MCF 10A (cell line): Measurements from ENCODE around the gene ARHGAP42. TPM values are rescaled to one million over a fixed set of nuclear protein-coding genes. Genes with fewer than 3 reads are reported as not detected.

Source experiments
- BruUV-seq: library from RNA; stranded (reverse); fragments of 400-500 nt; replicated peaks from 2 replicates; lab custom pipeline; 2021; lab: Mats Ljungman, UMichigan
- CTCF ChIA-PET: fragments of 300-600 bp; sonication (Branson Sonifier 250); formaldehyde crosslinking; extraction: SDS; loops from one replicate; lab custom pipeline; 2021; ENCODE audit warnings: antibody characterized with exemption, inconsistent platforms; lab: Yijun Ruan, JAX
- POLR2A ChIA-PET: fragments of 300-600, 350-650 bp; sonication (Branson Sonifier 250); formaldehyde crosslinking; extraction: SDS; loops from one replicate; lab custom pipeline; 2020; ENCODE audit warnings: antibody characterized with exemption, inconsistent platforms; lab: Yijun Ruan, JAX
- DNase-seq: peaks from one replicate; pipeline ENCODE4 v3.0.0-alpha.2; 2018; ENCODE audit not compliant: unreplicated experiment
- H3K27ac Mint-ChIP-seq: one replicate; pipeline ENCODE4 v1.8.0; 2022; ENCODE audit warnings: mild to moderate bottlenecking, low read depth, mixed read lengths; ENCODE audit not compliant: unreplicated experiment
- H3K27me3 Mint-ChIP-seq: one replicate; pipeline ENCODE4 v1.8.0; 2022; ENCODE audit warnings: mixed read lengths; ENCODE audit not compliant: insufficient read depth, unreplicated experiment
- H3K36me3 Mint-ChIP-seq: one replicate; pipeline ENCODE4 v1.8.0; 2022; ENCODE audit warnings: mild to moderate bottlenecking, moderate library complexity, mixed read lengths; ENCODE audit not compliant: insufficient read depth, unreplicated experiment
- H3K4me1 Mint-ChIP-seq: one replicate; pipeline ENCODE4 v1.8.0; 2022; ENCODE audit warnings: mixed read lengths; ENCODE audit not compliant: insufficient read depth, unreplicated experiment
- H3K4me3 Mint-ChIP-seq: one replicate; pipeline ENCODE4 v1.8.0; 2022; ENCODE audit warnings: mild to moderate bottlenecking, moderate library complexity, mixed read lengths; ENCODE audit not compliant: unreplicated experiment
- H3K9me3 Mint-ChIP-seq: one replicate; pipeline ENCODE4 v1.8.0; 2022; ENCODE audit warnings: mixed read lengths; ENCODE audit not compliant: unreplicated experiment
- intact Hi-C: fragments of 100-400 bp; cut with micrococcal nuclease; formaldehyde crosslinking; loops from 2 replicates; pipeline ENCODE4 v1.14.1; 2022
- total RNA-seq: library from RNA; stranded (reverse); gene quantifications from 2 replicates; pipeline ENCODE4 v1.2.3, GENCODE V29; 2022
- TF ChIP-seq, protein P1 (sequence below): fragments of 200-600 bp; IDR thresholded peaks from one replicate; pipeline ENCODE4 v1.8.0; 2022; ENCODE audit warnings: antibody characterized with exemption, mild to moderate bottlenecking; ENCODE audit not compliant: unreplicated experiment

ARHGAP42 gene
- total RNA-seq, 1 experiment from 2014 or later: 2.5 TPM

DNA sequence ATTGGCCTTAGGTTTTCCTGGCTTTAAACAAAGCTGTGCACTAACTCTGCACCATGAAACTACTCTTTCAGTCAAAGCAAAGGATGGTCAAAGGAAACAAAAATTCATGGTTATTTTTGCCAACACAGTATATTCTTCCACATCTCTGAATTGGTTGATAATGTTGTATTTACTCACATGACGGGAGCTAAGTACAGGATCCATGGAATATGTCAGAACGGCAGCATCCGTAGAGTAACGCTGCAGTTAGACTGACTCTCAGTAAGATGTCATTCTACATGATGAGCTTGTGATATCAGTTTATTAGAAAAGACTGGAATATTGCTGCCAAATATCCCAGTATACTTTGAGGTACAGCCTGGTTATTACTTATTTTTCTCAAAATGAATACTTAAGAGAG, 270.4 kb downstream of the ARHGAP42 start:
- H3K27ac Mint-ChIP-seq: no peak overlapping the region
- intact Hi-C loops: no loop called here
- no peak overlapping the region for H3K4me3 Mint-ChIP-seq
- H3K36me3 Mint-ChIP-seq: no peaks in the 10 kb centered on the region
- ChIA-PET POLR2A (no interaction called here), CTCF (no interaction called here)
- no peak for DNase-seq
- BruUV-seq: no TSS peak
- H3K4me1 Mint-ChIP-seq: no peaks in the 10 kb centered on the region
- H3K27me3 Mint-ChIP-seq: no peaks in the 10 kb centered on the region
- TF ChIP-seq, protein P1, sequence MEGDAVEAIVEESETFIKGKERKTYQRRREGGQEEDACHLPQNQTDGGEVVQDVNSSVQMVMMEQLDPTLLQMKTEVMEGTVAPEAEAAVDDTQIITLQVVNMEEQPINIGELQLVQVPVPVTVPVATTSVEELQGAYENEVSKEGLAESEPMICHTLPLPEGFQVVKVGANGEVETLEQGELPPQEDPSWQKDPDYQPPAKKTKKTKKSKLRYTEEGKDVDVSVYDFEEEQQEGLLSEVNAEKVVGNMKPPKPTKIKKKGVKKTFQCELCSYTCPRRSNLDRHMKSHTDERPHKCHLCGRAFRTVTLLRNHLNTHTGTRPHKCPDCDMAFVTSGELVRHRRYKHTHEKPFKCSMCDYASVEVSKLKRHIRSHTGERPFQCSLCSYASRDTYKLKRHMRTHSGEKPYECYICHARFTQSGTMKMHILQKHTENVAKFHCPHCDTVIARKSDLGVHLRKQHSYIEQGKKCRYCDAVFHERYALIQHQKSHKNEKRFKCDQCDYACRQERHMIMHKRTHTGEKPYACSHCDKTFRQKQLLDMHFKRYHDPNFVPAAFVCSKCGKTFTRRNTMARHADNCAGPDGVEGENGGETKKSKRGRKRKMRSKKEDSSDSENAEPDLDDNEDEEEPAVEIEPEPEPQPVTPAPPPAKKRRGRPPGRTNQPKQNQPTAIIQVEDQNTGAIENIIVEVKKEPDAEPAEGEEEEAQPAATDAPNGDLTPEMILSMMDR: no peak
- no peaks in the 10 kb centered on the region for H3K9me3 Mint-ChIP-seq

DNA sequence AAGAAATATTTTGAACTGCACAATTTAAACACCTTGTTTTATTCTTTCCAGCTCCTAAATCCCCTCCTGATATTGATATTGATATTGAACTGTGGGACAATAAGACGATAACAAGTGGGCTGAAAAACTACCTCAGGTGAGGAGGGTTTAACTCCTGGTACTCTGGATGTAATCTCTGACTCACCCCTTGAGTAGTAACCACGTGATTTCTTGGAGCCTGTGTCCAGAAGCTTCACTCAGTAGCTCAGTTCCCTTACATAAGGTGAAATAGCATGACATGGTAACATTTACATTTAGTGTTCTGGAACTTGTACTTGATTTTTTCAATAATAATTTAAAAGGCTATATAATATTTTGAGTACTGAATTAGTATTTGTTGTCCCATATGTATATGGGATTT, 274.5 kb downstream of the ARHGAP42 start:
- CTCF ChIA-PET: interaction anchor here (0.5 to 1.1 kb wide), 4 partner anchors 18 to 431 kb away, joined by 3 to 5 read pairs (median 4); no protein-coding TSS in a partner anchor
- no TSS peak for BruUV-seq
- H3K4me3 Mint-ChIP-seq: no peak overlapping the region

DNA sequence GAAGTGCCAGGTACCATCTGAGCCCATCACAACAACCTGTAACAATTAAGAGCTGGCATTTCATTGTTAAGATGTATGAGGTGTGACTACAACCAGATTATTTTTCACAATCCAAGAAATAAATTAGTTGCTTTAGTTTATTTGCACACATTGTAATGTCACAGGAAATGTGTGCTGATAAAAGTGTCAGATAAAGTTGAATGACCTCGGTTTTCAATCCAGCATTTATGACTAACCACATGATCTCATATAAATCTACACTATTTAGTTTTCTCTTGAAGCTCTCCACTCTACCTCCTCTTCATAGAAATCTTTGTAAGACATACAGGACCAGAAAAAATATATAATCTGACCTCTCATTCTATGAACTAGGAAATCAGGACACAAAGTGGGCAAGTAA, 276.3 kb downstream of the ARHGAP42 start:
- Mint-ChIP-seq H3K9me3 (no peaks in the 10 kb centered on the region), H3K36me3 (no peaks in the 10 kb centered on the region), H3K4me3 (no peak overlapping the region), H3K27ac (no peak overlapping the region), H3K27me3 (no peaks in the 10 kb centered on the region), H3K4me1 (no peaks in the 10 kb centered on the region)
- DNase-seq: no peak
- ChIA-PET CTCF (no interaction called here), POLR2A (no interaction called here)
- no TSS peak for BruUV-seq
- TF ChIP-seq, protein P1: no peak
- intact Hi-C loops: no loop called here

More for the DNA sequence above, 274.5 kb downstream of the ARHGAP42 start:
- intact Hi-C loops: no loop called here
- Mint-ChIP-seq H3K27ac (no peak overlapping the region), H3K9me3 (no peaks in the 10 kb centered on the region), H3K27me3 (no peaks in the 10 kb centered on the region), H3K4me1 (no peaks in the 10 kb centered on the region), H3K36me3 (no peaks in the 10 kb centered on the region)
- POLR2A ChIA-PET: no interaction called here
- DNase-seq: peak; percentile 27
- TF ChIP-seq, protein P1: no peak

DNA sequence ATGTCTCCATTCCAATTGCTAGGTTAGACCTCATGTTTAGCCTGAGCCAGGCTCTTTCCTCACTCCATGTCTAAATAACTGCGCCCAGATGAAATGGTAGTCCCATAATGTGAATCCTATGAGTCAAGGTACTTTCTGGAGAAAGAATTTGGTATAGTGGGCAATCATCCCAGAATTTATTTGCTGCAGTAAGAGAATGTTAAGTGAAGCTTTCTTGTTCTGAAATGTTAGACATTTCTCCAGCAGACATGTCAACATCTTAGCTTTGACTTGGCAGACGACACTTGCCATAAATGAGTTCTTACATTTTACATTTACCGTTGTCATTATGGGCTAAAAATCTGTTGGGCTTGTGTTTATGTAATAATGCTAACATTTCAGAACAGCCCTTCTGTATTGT, 277.3 kb downstream of the ARHGAP42 start:
- POLR2A ChIA-PET: no interaction called here
- Mint-ChIP-seq H3K4me3 (no peak overlapping the region), H3K36me3 (no peaks in the 10 kb centered on the region), H3K27ac (no peak overlapping the region), H3K9me3 (no peaks in the 10 kb centered on the region), H3K27me3 (no peaks in the 10 kb centered on the region), H3K4me1 (no peaks in the 10 kb centered on the region)
- intact Hi-C loops: no loop called here
- BruUV-seq: no TSS peak
- no peak for DNase-seq
- TF ChIP-seq, protein P1: no peak
- CTCF ChIA-PET: no interaction called here
